Panc1 (cell line): ENCODE measurements around the gene BRI3BP.

Experiments
- POLR2AphosphoS5 ChIP-seq: IDR thresholded peaks from 2 replicates; pipeline ENCODE4 v1.6.1; 2012; ENCODE audit warnings: mild to moderate bottlenecking, low read depth, low read length, moderate library complexity
- SIN3A ChIP-seq: IDR thresholded peaks from 2 replicates; pipeline ENCODE4 v1.6.1; 2012; ENCODE audit warnings: low read depth, mild to moderate bottlenecking, low read length, moderate library complexity, borderline replicate concordance; ENCODE audit not compliant: insufficient read depth
- TF ChIP-seq, protein P1 (sequence below): fragments of 450-650 bp; IDR thresholded peaks from 2 replicates; pipeline ENCODE4 v1.5.1; 2017; ENCODE audit warnings: mild to moderate bottlenecking
- TF ChIP-seq, protein P2 (sequence below), 2 experiments: IDR thresholded peaks; 2 replicates each; pipeline ENCODE4 v1.6.1; 2011 to 2012; ENCODE audit warnings: low read depth in 2 of 2, control low read depth in 1 of 2, low read length in 1 of 2, mild to moderate bottlenecking in 1 of 2, moderate library complexity in 1 of 2; ENCODE audit not compliant: insufficient read depth in 1 of 2

DNA sequence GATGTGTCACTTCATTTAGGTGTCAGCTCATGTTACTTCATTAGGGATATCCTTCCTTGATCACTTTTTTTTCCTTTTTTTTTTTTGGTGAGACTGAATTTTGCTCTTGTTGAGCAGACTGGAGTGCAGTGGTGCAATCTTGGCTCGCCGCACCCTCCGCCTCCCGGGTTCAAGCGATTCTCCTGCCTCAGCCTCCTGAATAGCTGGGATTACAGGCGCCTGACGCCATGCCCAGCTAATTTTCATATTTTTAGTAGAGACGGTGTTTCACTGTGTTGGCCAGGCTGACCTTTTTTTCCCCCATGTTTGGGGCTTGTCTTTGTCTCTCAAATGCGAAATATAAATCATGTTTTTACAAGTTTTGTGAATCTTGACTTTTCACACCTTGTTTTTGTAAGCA is 62.1 kb downstream of the BRI3BP start:
- TF ChIP-seq, protein P1, sequence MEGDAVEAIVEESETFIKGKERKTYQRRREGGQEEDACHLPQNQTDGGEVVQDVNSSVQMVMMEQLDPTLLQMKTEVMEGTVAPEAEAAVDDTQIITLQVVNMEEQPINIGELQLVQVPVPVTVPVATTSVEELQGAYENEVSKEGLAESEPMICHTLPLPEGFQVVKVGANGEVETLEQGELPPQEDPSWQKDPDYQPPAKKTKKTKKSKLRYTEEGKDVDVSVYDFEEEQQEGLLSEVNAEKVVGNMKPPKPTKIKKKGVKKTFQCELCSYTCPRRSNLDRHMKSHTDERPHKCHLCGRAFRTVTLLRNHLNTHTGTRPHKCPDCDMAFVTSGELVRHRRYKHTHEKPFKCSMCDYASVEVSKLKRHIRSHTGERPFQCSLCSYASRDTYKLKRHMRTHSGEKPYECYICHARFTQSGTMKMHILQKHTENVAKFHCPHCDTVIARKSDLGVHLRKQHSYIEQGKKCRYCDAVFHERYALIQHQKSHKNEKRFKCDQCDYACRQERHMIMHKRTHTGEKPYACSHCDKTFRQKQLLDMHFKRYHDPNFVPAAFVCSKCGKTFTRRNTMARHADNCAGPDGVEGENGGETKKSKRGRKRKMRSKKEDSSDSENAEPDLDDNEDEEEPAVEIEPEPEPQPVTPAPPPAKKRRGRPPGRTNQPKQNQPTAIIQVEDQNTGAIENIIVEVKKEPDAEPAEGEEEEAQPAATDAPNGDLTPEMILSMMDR = no peak
- TF ChIP-seq POLR2AphosphoS5 (no peak), SIN3A (no peak)
- TF ChIP-seq, protein P2, sequence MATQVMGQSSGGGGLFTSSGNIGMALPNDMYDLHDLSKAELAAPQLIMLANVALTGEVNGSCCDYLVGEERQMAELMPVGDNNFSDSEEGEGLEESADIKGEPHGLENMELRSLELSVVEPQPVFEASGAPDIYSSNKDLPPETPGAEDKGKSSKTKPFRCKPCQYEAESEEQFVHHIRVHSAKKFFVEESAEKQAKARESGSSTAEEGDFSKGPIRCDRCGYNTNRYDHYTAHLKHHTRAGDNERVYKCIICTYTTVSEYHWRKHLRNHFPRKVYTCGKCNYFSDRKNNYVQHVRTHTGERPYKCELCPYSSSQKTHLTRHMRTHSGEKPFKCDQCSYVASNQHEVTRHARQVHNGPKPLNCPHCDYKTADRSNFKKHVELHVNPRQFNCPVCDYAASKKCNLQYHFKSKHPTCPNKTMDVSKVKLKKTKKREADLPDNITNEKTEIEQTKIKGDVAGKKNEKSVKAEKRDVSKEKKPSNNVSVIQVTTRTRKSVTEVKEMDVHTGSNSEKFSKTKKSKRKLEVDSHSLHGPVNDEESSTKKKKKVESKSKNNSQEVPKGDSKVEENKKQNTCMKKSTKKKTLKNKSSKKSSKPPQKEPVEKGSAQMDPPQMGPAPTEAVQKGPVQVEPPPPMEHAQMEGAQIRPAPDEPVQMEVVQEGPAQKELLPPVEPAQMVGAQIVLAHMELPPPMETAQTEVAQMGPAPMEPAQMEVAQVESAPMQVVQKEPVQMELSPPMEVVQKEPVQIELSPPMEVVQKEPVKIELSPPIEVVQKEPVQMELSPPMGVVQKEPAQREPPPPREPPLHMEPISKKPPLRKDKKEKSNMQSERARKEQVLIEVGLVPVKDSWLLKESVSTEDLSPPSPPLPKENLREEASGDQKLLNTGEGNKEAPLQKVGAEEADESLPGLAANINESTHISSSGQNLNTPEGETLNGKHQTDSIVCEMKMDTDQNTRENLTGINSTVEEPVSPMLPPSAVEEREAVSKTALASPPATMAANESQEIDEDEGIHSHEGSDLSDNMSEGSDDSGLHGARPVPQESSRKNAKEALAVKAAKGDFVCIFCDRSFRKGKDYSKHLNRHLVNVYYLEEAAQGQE (IDR thresholded peaks at IDR 0.05; ENCODE audit: insufficient read depth in 1 of 2, low read depth in 2 of 2, low read length in 1 of 2) = no peak
